Esophagus muscularis mucosa (tissue), 4 donors: Measurements from ENCODE around the gene PARN. TPM values are rescaled to one million over a fixed set of nuclear protein-coding genes. Genes with fewer than 3 reads are reported as not detected.

ENCODE experiments used
- DNase-seq: peaks from one replicate; pipeline ENCODE4 v3.0.0-alpha.2; 2017; ENCODE audit errors: extremely low spot score
- H3K27ac ChIP-seq, 4 donors: fragments of 200-600 bp; sonication (generic); replicated peaks in 1 of 4; 1 replicate in 3 of 4; 2 replicates in 1 of 4; pipeline ENCODE4 v1.5.1; 2016 to 2019; ENCODE audit warnings: mild to moderate bottlenecking in 1 of 4
- H3K27me3 ChIP-seq, 4 donors: fragments of 200-600 bp; sonication (generic); one replicate each; pipeline versions ENCODE4 v1.5.1 to v1.6.0; 2016 to 2019
- H3K36me3 ChIP-seq, 4 donors: fragments of 200-600 bp; sonication (generic); one replicate each; pipeline ENCODE4 v1.5.1; 2016 to 2019
- H3K4me1 ChIP-seq, 4 donors: fragments of 200-600 bp; sonication (generic); one replicate each; pipeline ENCODE4 v1.5.1; 2016 to 2019
- H3K4me3 ChIP-seq, 4 donors: fragments of 200-600 bp; sonication (generic); 1 replicate in 2 of 4; 2 replicates in 2 of 4; pipeline ENCODE4 v1.5.1; 2016 to 2019; ENCODE audit warnings: mild to moderate bottlenecking in 4 of 4, moderate library complexity in 1 of 4
- H3K9me3 ChIP-seq, 4 donors: fragments of 200-600 bp; sonication (generic); 1 replicate in 3 of 4; 2 replicates in 1 of 4; pipeline ENCODE4 v1.5.1; 2016 to 2019
- CTCF ChIP-seq, 3 experiments: fragments of 200-600 bp in 2 of 3; fragments of 450-650 bp in 1 of 3; sonication (generic) in 2 of 3; IDR thresholded peaks; one replicate each; pipeline ENCODE4 v1.5.1; 2017 to 2019; ENCODE audit warnings: antibody characterized with exemption in 3 of 3, mild to moderate bottlenecking in 2 of 3, moderate library complexity in 1 of 3
- EP300 ChIP-seq: sonication (generic); formaldehyde crosslinking; IDR thresholded peaks from one replicate; pipeline ENCODE4 v1.6.1; 2017; ENCODE audit warnings: antibody characterized with exemption
- POLR2A ChIP-seq: fragments of 450-650 bp; IDR thresholded peaks from one replicate; pipeline ENCODE4 v1.6.1; 2017; ENCODE audit warnings: antibody characterized with exemption, moderate library complexity, mild to moderate bottlenecking, low read depth
- POLR2AphosphoS5 ChIP-seq, 2 donors: sonication (generic); formaldehyde crosslinking; IDR thresholded peaks; one replicate each; pipeline ENCODE4 v1.6.1; 2017; ENCODE audit warnings: antibody characterized with exemption in 2 of 2
- WGBS: methylation state at CpG from one replicate; pipeline ENCODE4 v1.1.5; 2018; 5-methylcytosine and 5-hydroxymethylcytosine counted together
- intact Hi-C: fragments of 100-400 bp; cut with DNase I; formaldehyde crosslinking; loops from one replicate; pipeline ENCODE4 v1.15.1; 2023
- small RNA-seq, 3 donors: library from RNA; depleted of rRNA; stranded (forward); fragments of <200 nt; gene quantifications; one replicate each; pipeline ENCODE3, GENCODE V24; 2016
- total RNA-seq, 4 donors: library from RNA; depleted of rRNA; stranded (reverse); fragments of >200 nt; gene quantifications; one replicate each; pipeline versions ENCODE4 v1.1.0 to v1.2.1, GENCODE V29; 2016

The PARN gene
- total RNA-seq, 4 donors from 2014 or later = 32.6 to 43.5 (median 36.1) TPM

GRCh38 chr16:14392960-14393359 lies 237.1 kb downstream of the PARN start:
- TF ChIP-seq POLR2AphosphoS5 (IDR thresholded peaks at IDR 0.05) = no peak
- no peak for TF ChIP-seq POLR2A
- no peak for TF ChIP-seq EP300
- no peak for TF ChIP-seq CTCF (IDR thresholded peaks at IDR 0.05)
- Histone ChIP-seq H3K27ac (no peak overlapping the region), H3K36me3 (no peaks in the 10 kb centered on the region), H3K27me3 (no peaks in the 10 kb centered on the region), H3K4me3 (no peak overlapping the region), H3K9me3 (no peaks in the 10 kb centered on the region), H3K4me1 (no peaks in the 10 kb centered on the region)
- no peak for DNase-seq
- intact Hi-C loops = no loop called here
- WGBS = 97% methylated on average over 6 of the region's 6 CpGs

- Histone ChIP-seq H3K36me3 (no peaks in the 10 kb centered on the region), H3K9me3 (no peaks in the 10 kb centered on the region), H3K27ac (no peak overlapping the region), H3K4me1 (no peaks in the 10 kb centered on the region), H3K4me3 (no peak overlapping the region), H3K27me3 (no peaks in the 10 kb centered on the region)
- no CpG with 5 or more reads among the region's 1 CpG for WGBS
- no peak for DNase-seq
- intact Hi-C loops = no loop called here
- TF ChIP-seq POLR2AphosphoS5 (IDR thresholded peaks at IDR 0.05) (no peak), POLR2A (no peak), CTCF (IDR thresholded peaks at IDR 0.05) (no peak), EP300 (no peak)
Measured at GRCh38 chr16:14389359-14389758, 240.7 kb downstream of the PARN start.

GRCh38 chr16:14388243-14388642 lies 241.8 kb downstream of the PARN start:
- intact Hi-C loops = no loop called here
- Histone ChIP-seq H3K4me3 (no peak overlapping the region), H3K36me3 (no peaks in the 10 kb centered on the region), H3K27ac (no peak overlapping the region), H3K4me1 (no peaks in the 10 kb centered on the region), H3K9me3 (no peaks in the 10 kb centered on the region), H3K27me3 (no peaks in the 10 kb centered on the region)
- 79% methylated on average over 7 of the region's 7 CpGs for WGBS
- no peak for DNase-seq
- no peak for TF ChIP-seq POLR2A
- TF ChIP-seq POLR2AphosphoS5 (IDR thresholded peaks at IDR 0.05) = no peak
- TF ChIP-seq CTCF (IDR thresholded peaks at IDR 0.05) = no peak
- no peak for TF ChIP-seq EP300

GRCh38 chr16:14386115-14386514 lies 243.9 kb downstream of the PARN start:
- no peaks in the 10 kb centered on the region for H3K36me3 ChIP-seq
- 82% methylated on average over 3 of the region's 3 CpGs for WGBS
- no peaks in the 10 kb centered on the region for H3K4me1 ChIP-seq
- no peaks in the 10 kb centered on the region for H3K9me3 ChIP-seq
- DNase-seq = no peak
- no peak overlapping the region for H3K27ac ChIP-seq
- no peaks in the 10 kb centered on the region for H3K27me3 ChIP-seq
- intact Hi-C loops = no loop called here
- TF ChIP-seq EP300 (no peak), POLR2AphosphoS5 (IDR thresholded peaks at IDR 0.05) (no peak), CTCF (IDR thresholded peaks at IDR 0.05) (no peak), POLR2A (no peak)
- H3K4me3 ChIP-seq = no peak overlapping the region

Small RNAs within 50 kb of the gene (small RNA-seq; reads per million reads assigned to genes)
- 0 reads per million in 3 donors for gene RN7SL274P
- 0 reads per million in 3 donors for gene RNU7-125P

Other genes with a start within 250 kb of the PARN start
- 10 to 100 TPM; 39.1 to 59.8 (median 54.7) TPM for gene BFAR, start 2.7 kb upstream of the PARN start, total RNA-seq
- gene PLA2G10, start 64.0 kb upstream of the PARN start, total RNA-seq = not detected
- gene NPIPA3, start 73.2 kb upstream of the PARN start, total RNA-seq = under 1 TPM in 3 of 4 donors, not detected in 1; 0.69 to 0.84 (median 0.83) TPM
- gene NPIPA2, start 112.3 kb upstream of the PARN start, total RNA-seq = 1 to 10 TPM in 2 of 4 donors, under 1 TPM in 1, not detected in 1; 0.99 to 3.8 (median 2.5) TPM
- gene NOMO1, start 203.5 kb upstream of the PARN start, total RNA-seq = 10 to 100 TPM; 36.5 to 72.1 (median 49.7) TPM